ENCODE data around the gene ERMP1.

The ERMP1 gene

DNA sequence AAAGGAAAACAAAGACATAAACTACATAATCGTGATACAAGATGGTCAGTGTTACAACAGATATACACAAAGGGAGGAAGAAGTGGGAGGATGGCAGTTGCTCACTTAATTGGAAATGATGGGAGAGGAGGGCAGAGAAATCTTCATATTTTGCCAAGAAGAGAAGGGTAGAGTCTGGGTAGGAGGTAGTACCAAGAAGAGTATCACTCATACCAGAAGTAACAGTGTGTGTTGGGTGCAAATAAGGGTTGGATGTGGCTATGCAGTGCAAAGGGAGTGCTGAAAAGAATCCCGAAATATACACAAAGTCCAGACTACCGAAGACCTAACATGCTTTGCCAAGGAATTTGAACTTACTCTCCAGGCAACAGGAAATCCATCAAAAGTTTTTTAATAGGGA is 41.0 kb downstream of the ERMP1 start:
- Histone ChIP-seq H3K36me3 (replicated peaks) (no peaks in the 10 kb centered on the region), H3K27ac (no peak overlapping the region), H3K4me3 (ENCODE audit: low read depth, low read length) (no peak overlapping the region), H3K27me3 (replicated peaks) (no peaks in the 10 kb centered on the region)
- in situ Hi-C loops (cut with HindIII; ENCODE audit: low pct_ligation_motif_present, low sequenced_read_pairs) = no loop called here
- DNase-seq = no peak
- TF ChIP-seq, protein P1, sequence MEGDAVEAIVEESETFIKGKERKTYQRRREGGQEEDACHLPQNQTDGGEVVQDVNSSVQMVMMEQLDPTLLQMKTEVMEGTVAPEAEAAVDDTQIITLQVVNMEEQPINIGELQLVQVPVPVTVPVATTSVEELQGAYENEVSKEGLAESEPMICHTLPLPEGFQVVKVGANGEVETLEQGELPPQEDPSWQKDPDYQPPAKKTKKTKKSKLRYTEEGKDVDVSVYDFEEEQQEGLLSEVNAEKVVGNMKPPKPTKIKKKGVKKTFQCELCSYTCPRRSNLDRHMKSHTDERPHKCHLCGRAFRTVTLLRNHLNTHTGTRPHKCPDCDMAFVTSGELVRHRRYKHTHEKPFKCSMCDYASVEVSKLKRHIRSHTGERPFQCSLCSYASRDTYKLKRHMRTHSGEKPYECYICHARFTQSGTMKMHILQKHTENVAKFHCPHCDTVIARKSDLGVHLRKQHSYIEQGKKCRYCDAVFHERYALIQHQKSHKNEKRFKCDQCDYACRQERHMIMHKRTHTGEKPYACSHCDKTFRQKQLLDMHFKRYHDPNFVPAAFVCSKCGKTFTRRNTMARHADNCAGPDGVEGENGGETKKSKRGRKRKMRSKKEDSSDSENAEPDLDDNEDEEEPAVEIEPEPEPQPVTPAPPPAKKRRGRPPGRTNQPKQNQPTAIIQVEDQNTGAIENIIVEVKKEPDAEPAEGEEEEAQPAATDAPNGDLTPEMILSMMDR (IDR thresholded peaks at IDR 0.05; ENCODE audit: low read depth, low read length, missing control alignments) = no peak

- no peak overlapping the region for H3K27ac ChIP-seq
- H3K36me3 ChIP-seq (replicated peaks) = no peaks in the 10 kb centered on the region
- TF ChIP-seq, protein P1 (IDR thresholded peaks at IDR 0.05; ENCODE audit: low read depth, low read length, missing control alignments) = no peak
- in situ Hi-C loops (cut with HindIII; ENCODE audit: low pct_ligation_motif_present, low sequenced_read_pairs) = no loop called here
- H3K4me3 ChIP-seq (ENCODE audit: low read depth, low read length) = no peak overlapping the region
- no peaks in the 10 kb centered on the region for H3K27me3 ChIP-seq (replicated peaks)
- no peak for DNase-seq
Observed at GRCh38 chr9:5790923-5791322, 42.0 kb downstream of the ERMP1 start.

- Histone ChIP-seq H3K4me3 (ENCODE audit: low read depth, low read length) (no peak overlapping the region), H3K36me3 (replicated peaks) (no peaks in the 10 kb centered on the region), H3K27ac (no peak overlapping the region), H3K27me3 (replicated peaks) (no peaks in the 10 kb centered on the region)
- in situ Hi-C loops (cut with HindIII; ENCODE audit: low pct_ligation_motif_present, low sequenced_read_pairs) = no loop called here
- DNase-seq = no peak
- TF ChIP-seq, protein P1 (IDR thresholded peaks at IDR 0.05; ENCODE audit: low read depth, low read length, missing control alignments) = no peak
Observed at GRCh38 chr9:5789489-5789888, 43.4 kb downstream of the ERMP1 start.

DNA sequence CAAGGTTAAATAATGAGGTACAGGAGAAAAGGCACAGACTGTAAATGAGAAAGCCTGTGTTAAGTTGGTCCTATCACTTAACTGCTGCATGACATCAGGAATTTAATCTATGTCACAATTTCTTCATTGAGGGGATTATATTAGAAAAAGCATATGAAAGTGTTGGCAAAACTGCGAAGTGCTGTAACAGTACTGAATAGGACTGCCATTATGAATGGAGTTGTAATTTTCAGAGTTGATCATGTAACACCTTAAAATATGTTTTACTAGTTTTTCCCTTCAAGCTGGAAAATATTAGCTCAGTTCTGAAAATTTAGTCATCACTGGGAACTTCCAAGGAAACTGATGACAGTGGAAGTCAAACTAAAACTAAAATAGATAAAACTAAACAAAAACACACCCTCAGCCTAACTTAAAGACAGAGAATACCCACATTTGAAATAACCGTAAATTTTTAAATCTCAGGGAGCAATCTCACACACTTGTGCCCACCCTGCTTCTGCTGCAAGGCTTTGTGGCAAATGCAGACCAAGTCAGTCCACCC is 45.1 kb downstream of the ERMP1 start:
- DNase-seq = no peak
- H3K36me3 ChIP-seq (replicated peaks) = no peaks in the 10 kb centered on the region
- TF ChIP-seq, protein P1 (IDR thresholded peaks at IDR 0.05; ENCODE audit: low read depth, low read length, missing control alignments) = no peak

GRCh38 chr9:5787220-5787619 is 45.7 kb downstream of the ERMP1 start:
- TF ChIP-seq, protein P1 (IDR thresholded peaks at IDR 0.05; ENCODE audit: low read depth, low read length, missing control alignments) = no peak
- H3K27ac ChIP-seq = no peak overlapping the region
- no peak for DNase-seq
- in situ Hi-C loops (cut with HindIII; ENCODE audit: low pct_ligation_motif_present, low sequenced_read_pairs) = no loop called here
- no peaks in the 10 kb centered on the region for H3K27me3 ChIP-seq (replicated peaks)
- H3K36me3 ChIP-seq (replicated peaks) = no peaks in the 10 kb centered on the region
- H3K4me3 ChIP-seq (ENCODE audit: low read depth, low read length) = no peak overlapping the region

More for the DNA sequence above, 45.1 kb downstream of the ERMP1 start:
- Histone ChIP-seq H3K27ac (no peak overlapping the region), H3K4me3 (ENCODE audit: low read depth, low read length) (no peak overlapping the region), H3K27me3 (replicated peaks) (no peaks in the 10 kb centered on the region)
- in situ Hi-C loops (cut with HindIII; ENCODE audit: low pct_ligation_motif_present, low sequenced_read_pairs) = no loop called here
